GM18511 (cell line): ENCODE results near the gene ZFP91.
A peak's percentile ranks its signal among the peaks of the same experiment; 100 is the strongest.

Experiments used
- ATAC-seq: cut with Tn5 transposase; IDR thresholded peaks from one replicate; pipeline ENCODE4 v1.9.1; 2021; ENCODE audit warnings: mild to moderate bottlenecking, moderate library complexity; ENCODE audit not compliant: unreplicated experiment

ZFP91 gene

GRCh38 chr11:58628446-58628845 lies 49.6 kb downstream of the ZFP91 start:
- ATAC-seq, result no peak

- ATAC-seq, result peak; percentile 63
These were observed 51.0 kb downstream of the ZFP91 start for GRCh38 chr11:58629857-58630256.

- no peak for ATAC-seq
These were observed 52.5 kb downstream of the ZFP91 start for GRCh38 chr11:58631378-58631777.

- no peak for ATAC-seq
These were observed 53.6 kb downstream of the ZFP91 start for GRCh38 chr11:58632510-58632909.

- ATAC-seq, result no peak
These were observed 57.7 kb downstream of the ZFP91 start for GRCh38 chr11:58636587-58636986.

GRCh38 chr11:58637371-58637770 lies 58.5 kb downstream of the ZFP91 start:
- no peak for ATAC-seq

- ATAC-seq, result no peak
These were observed 60.2 kb downstream of the ZFP91 start for GRCh38 chr11:58639103-58639502.

GRCh38 chr11:58639669-58640068 lies 60.8 kb downstream of the ZFP91 start:
- ATAC-seq, result no peak

GRCh38 chr11:58640386-58641023 lies 61.6 kb downstream of the ZFP91 start:
- peak; percentile 67 for ATAC-seq

GRCh38 chr11:58641341-58641740 lies 62.5 kb downstream of the ZFP91 start:
- no peak for ATAC-seq

GRCh38 chr11:58641803-58642581 lies 63.1 kb downstream of the ZFP91 start:
- ATAC-seq, result no peak

GRCh38 chr11:58645854-58646253 lies 67.0 kb downstream of the ZFP91 start:
- no peak for ATAC-seq

GRCh38 chr11:58647141-58647699 lies 68.4 kb downstream of the ZFP91 start:
- peak; percentile 90 for ATAC-seq

GRCh38 chr11:58647866-58648265 lies 69.0 kb downstream of the ZFP91 start:
- peak; percentile 18 for ATAC-seq

GRCh38 chr11:58649623-58650022 lies 70.8 kb downstream of the ZFP91 start:
- no peak for ATAC-seq

GRCh38 chr11:58650496-58650895 lies 71.6 kb downstream of the ZFP91 start:
- no peak for ATAC-seq

- no peak for ATAC-seq
These were observed 73.9 kb downstream of the ZFP91 start for GRCh38 chr11:58652726-58653280.

- ATAC-seq, result peak; percentile 93
These were observed 75.4 kb downstream of the ZFP91 start for GRCh38 chr11:58654079-58654907.

- ATAC-seq, result peak; percentile 56
These were observed 76.0 kb downstream of the ZFP91 start for GRCh38 chr11:58654908-58655296.

GRCh38 chr11:58656348-58656747 lies 77.5 kb downstream of the ZFP91 start:
- ATAC-seq, result no peak

- no peak for ATAC-seq
These were observed 79.8 kb downstream of the ZFP91 start for GRCh38 chr11:58658623-58659022.
